ENCODE results near the gene TBC1D1.

GRCh38 chr4:38167973-38168372, 277.1 kb downstream of the TBC1D1 start:
- TF ChIP-seq CTCF (conservative IDR thresholded peaks at IDR 0.05; ENCODE audit: low read depth, low read length) = no peak
- no peak for TF ChIP-seq EZH2 (IDR thresholded peaks at IDR 0.05; ENCODE audit: low read length, unreplicated experiment)

Measured in PC-3 (cell line).